Hepatocyte (in vitro differentiated cells): Measurements from ENCODE around the gene BTD. TPM values are rescaled to one million over a fixed set of nuclear protein-coding genes. Genes with fewer than 3 reads are reported as not detected.

Experiments
- DNase-seq: peaks from one replicate; pipeline ENCODE4 v3.0.0-alpha.2; 2016; ENCODE audit warnings: low spot score
- H2AFZ ChIP-seq: fragments of 200-600 bp; sonication (generic); 2 replicates; pipeline ENCODE4 v1.6.0; 2016; ENCODE audit warnings: antibody characterized with exemption, mild to moderate bottlenecking
- H3K27ac ChIP-seq: fragments of 200-600 bp; sonication (generic); 2 replicates; pipeline ENCODE4 v1.5.1; 2016; ENCODE audit warnings: mild to moderate bottlenecking
- H3K27me3 ChIP-seq: fragments of 200-600 bp; sonication (generic); 2 replicates; pipeline ENCODE4 v1.6.1; 2016
- H3K36me3 ChIP-seq: fragments of 200-600 bp; sonication (generic); replicated peaks from 2 replicates; pipeline ENCODE4 v1.5.1; 2016; ENCODE audit warnings: low read depth; ENCODE audit not compliant: insufficient read depth
- H3K4me1 ChIP-seq: fragments of 200-600 bp; sonication (generic); 2 replicates; pipeline ENCODE4 v1.5.1; 2016; ENCODE audit warnings: mild to moderate bottlenecking, moderate library complexity; ENCODE audit not compliant: insufficient read depth
- H3K4me2 ChIP-seq: fragments of 200-600 bp; sonication (generic); 2 replicates; pipeline ENCODE4 v1.6.0; 2016
- H3K4me3 ChIP-seq: fragments of 200-600 bp; sonication (generic); 2 replicates; pipeline ENCODE4 v1.5.1; 2016; ENCODE audit warnings: mild to moderate bottlenecking
- H3K79me2 ChIP-seq: fragments of 200-600 bp; sonication (generic); 2 replicates; pipeline ENCODE4 v1.6.0; 2017; ENCODE audit warnings: mild to moderate bottlenecking
- H3K9me2 ChIP-seq: fragments of 200-600 bp; sonication (generic); replicated peaks from 2 replicates; pipeline ENCODE4 v1.6.0; 2017; ENCODE audit warnings: mild to moderate bottlenecking; ENCODE audit not compliant: insufficient read depth
- H3K9me3 ChIP-seq: fragments of 200-600 bp; sonication (generic); 2 replicates; pipeline ENCODE4 v1.5.1; 2016; ENCODE audit warnings: low read depth, mild to moderate bottlenecking
- H4K20me1 ChIP-seq: fragments of 200-600 bp; sonication (generic); 2 replicates; pipeline ENCODE4 v1.6.0; 2016; ENCODE audit warnings: mild to moderate bottlenecking; ENCODE audit not compliant: insufficient read depth, poor library complexity, severe bottlenecking
- EZH2 ChIP-seq: fragments of 200-600 bp; sonication (generic); IDR thresholded peaks from 2 replicates; pipeline ENCODE4 v1.6.1; 2016; ENCODE audit warnings: antibody characterized with exemption, mild to moderate bottlenecking, borderline replicate concordance
- EZH2phosphoT487 ChIP-seq: fragments of 200-600 bp; sonication (generic); IDR thresholded peaks from one replicate; pipeline ENCODE4 v1.6.1; 2018; ENCODE audit warnings: antibody characterized with exemption, mild to moderate bottlenecking, low read depth, moderate library complexity; ENCODE audit not compliant: unreplicated experiment, severe bottlenecking
- WGBS: methylation state at CpG from one replicate; pipeline ENCODE4 v1.1.6; 2016; ENCODE audit warnings: low lambda C conversion rate; ENCODE audit errors: missing lambda C conversion rate; 5-methylcytosine and 5-hydroxymethylcytosine counted together
- polyA plus RNA-seq: library from polyadenylated mRNA; unstranded; fragments of >200 nt; fragmentation: Nextera tagmentation; extraction: Ambion mirVana; gene quantifications from 2 replicates; pipeline ENCODE4 v1.2.1, GENCODE V29; 2016
- total RNA-seq: library from RNA; depleted of rRNA; stranded (reverse); fragments of >200 nt; gene quantifications from 2 replicates; pipeline ENCODE4 v1.2.3, GENCODE V29; 2014
- TF ChIP-seq, protein P1 (sequence below): fragments of 200-600 bp; sonication (generic); IDR thresholded peaks from 2 replicates; pipeline ENCODE4 v1.5.1; 2016; ENCODE audit warnings: antibody characterized with exemption, mild to moderate bottlenecking; ENCODE audit not compliant: poor library complexity

Gene BTD
- total and polyA plus RNA-seq, 2 experiments from 2014 or later, result 28.4 to 37.9 TPM

DNA sequence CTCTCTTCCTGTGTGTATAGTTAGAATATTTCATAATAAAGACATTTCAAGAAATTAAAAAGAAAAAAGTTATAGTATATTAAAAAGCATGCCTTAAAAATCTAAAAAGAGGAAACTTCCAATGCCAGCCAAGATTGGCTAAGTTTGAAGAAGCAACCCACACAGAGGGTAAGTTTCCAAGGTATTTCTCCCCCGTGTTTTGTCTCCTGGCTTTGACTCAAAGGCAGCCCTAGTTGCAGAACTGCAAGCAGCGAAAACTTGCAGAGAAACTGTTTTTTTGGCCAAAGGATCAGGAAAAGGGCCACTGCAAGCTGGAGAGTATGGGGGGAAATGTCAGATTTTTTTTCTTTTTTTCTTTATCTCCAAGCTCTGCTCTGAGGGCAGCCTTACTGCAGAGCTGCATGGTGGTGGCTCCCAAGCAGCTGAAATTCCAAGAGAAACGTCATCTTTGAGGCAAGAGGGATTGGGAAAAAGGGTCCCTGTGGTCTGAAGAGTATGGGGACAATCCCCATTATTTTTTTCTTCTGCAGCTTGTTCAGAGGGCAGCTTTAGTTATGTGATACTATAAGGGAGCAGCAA lies 23.2 kb upstream of the BTD start:
- DNase-seq, result no peak
- H3K27ac ChIP-seq, result no peak overlapping the region
- H3K79me2 ChIP-seq, result no peaks in the 10 kb centered on the region
- no peaks in the 10 kb centered on the region for H3K9me3 ChIP-seq
- no peaks in the 10 kb centered on the region for H3K4me1 ChIP-seq
- WGBS, result 90% methylated on average over 3 of the region's 3 CpGs
- H3K27me3 ChIP-seq, result no peaks in the 10 kb centered on the region
- no peak overlapping the region for H3K4me2 ChIP-seq
- H4K20me1 ChIP-seq, result no peaks in the 10 kb centered on the region
- H3K9me2 ChIP-seq, result no peaks in the 10 kb centered on the region
- TF ChIP-seq EZH2phosphoT487, result no peak
- no peak for TF ChIP-seq EZH2
- TF ChIP-seq, protein P1, sequence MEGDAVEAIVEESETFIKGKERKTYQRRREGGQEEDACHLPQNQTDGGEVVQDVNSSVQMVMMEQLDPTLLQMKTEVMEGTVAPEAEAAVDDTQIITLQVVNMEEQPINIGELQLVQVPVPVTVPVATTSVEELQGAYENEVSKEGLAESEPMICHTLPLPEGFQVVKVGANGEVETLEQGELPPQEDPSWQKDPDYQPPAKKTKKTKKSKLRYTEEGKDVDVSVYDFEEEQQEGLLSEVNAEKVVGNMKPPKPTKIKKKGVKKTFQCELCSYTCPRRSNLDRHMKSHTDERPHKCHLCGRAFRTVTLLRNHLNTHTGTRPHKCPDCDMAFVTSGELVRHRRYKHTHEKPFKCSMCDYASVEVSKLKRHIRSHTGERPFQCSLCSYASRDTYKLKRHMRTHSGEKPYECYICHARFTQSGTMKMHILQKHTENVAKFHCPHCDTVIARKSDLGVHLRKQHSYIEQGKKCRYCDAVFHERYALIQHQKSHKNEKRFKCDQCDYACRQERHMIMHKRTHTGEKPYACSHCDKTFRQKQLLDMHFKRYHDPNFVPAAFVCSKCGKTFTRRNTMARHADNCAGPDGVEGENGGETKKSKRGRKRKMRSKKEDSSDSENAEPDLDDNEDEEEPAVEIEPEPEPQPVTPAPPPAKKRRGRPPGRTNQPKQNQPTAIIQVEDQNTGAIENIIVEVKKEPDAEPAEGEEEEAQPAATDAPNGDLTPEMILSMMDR, result no peak
- no peak overlapping the region for H3K4me3 ChIP-seq
- no peaks in the 10 kb centered on the region for H3K36me3 ChIP-seq
- H2AFZ ChIP-seq, result no peak overlapping the region

DNA sequence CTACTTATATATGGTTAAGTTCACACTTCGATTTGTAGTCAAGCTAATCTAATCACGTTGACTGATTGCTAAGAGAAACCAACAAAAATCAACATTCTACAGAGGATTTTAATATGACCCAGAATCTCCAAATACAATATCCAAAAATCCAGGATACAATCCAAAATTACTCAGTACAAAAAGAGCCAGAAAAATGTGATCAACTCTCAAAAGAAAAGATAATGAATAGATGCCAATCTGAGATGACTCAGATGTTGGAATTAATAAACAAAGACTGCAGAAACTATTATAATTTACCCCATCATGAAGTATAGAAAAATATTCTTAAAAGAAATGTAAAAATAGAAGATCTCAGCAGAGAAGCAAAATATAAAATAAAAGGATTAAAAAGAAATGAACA lies 22.5 kb upstream of the BTD start:
- Histone ChIP-seq H3K27me3 (no peaks in the 10 kb centered on the region), H3K4me1 (no peaks in the 10 kb centered on the region), H3K36me3 (no peaks in the 10 kb centered on the region), H3K4me3 (no peak overlapping the region), H3K27ac (no peak overlapping the region), H4K20me1 (no peaks in the 10 kb centered on the region), H3K79me2 (no peaks in the 10 kb centered on the region), H2AFZ (no peak overlapping the region), H3K9me2 (no peaks in the 10 kb centered on the region), H3K4me2 (no peak overlapping the region), H3K9me3 (no peaks in the 10 kb centered on the region)
- WGBS, result 96% methylated on average over 2 of the region's 2 CpGs
- no peak for TF ChIP-seq EZH2
- TF ChIP-seq, protein P1, result no peak
- no peak for TF ChIP-seq EZH2phosphoT487
- no peak for DNase-seq

DNA sequence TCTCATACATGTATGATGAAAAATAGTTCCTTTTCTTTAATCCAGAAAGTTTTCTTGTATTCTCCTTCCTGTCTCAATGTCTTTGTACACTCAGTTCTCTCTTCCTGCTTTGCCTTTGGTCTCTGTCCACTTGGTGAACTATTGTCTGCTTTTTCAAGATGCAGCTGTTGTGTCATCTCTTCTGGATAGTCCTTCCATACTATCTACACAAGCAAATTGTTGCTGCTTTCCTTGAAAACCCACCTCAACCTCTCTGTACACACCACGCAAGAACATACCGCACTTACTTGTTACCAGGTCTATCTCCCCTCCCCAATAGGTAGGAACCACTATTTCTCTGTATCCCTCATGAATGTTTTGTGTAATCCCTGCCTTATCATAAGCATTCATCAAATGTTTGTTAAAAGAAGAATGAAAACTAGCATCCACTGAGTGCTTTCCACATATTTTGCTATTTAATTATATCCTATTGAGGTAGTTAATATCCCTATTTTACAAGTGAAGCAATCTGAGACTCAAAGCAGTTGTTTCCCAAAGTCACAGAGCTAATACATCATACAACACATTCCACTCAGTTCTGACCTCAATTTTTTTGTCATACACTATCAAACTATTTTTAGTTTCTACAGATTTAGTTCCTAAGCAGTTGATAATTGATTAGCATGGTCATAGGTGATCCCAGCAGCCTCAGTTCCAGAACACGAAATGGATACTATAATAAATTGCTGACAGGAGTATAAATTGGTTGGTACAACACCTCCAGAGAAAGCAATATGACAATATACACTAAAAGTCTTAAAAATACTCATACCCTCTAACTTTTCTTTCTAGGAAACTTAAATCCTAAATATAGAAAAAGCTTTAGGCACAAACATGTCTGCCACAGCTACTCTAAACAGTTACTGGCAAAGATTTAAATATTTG lies 19.8 kb upstream of the BTD start:
- 92% methylated on average over 3 of the region's 3 CpGs for WGBS
- Histone ChIP-seq H3K4me2 (no peak overlapping the region), H3K36me3 (no peaks in the 10 kb centered on the region), H3K9me3 (no peaks in the 10 kb centered on the region), H3K4me3 (no peak overlapping the region), H4K20me1 (no peaks in the 10 kb centered on the region), H3K9me2 (no peaks in the 10 kb centered on the region), H3K27ac (no peak overlapping the region), H3K4me1 (no peaks in the 10 kb centered on the region), H2AFZ (no peak overlapping the region), H3K79me2 (no peaks in the 10 kb centered on the region), H3K27me3 (no peaks in the 10 kb centered on the region)
- TF ChIP-seq EZH2phosphoT487 (no peak), EZH2 (no peak)
- TF ChIP-seq, protein P1, result no peak
- no peak for DNase-seq
